HepG2 (cell line): ENCODE data around the gene NINJ2. TPM values are rescaled to one million over a fixed set of nuclear protein-coding genes. Genes with fewer than 3 reads are reported as not detected.

Source experiments
- ZBTB40 ChIP-seq, 2 experiments: fragments of 450-650 bp in 1 of 2; sonication (generic) in 1 of 2; formaldehyde crosslinking in 1 of 2; IDR thresholded peaks; 2 replicates each; pipeline versions ENCODE4 v1.6.1 to v1.8.0; 2016 to 2022; ENCODE audit warnings: antibody characterized with exemption in 1 of 2, mild to moderate bottlenecking in 1 of 2, missing genetic modification reagents in 1 of 2
- polyA plus RNA-seq, 8 experiments: library from polyadenylated mRNA; depleted of rRNA in 3 of 8; stranded (reverse) in 7 of 8; unstranded in 1 of 8; fragments of >200 nt; fragmentation: Illumina TruSeq in 4 of 8; extraction: Trizol in 4 of 8; gene quantifications; 2 replicates each; pipeline versions ENCODE4 v1.2.1 to v1.2.3, GENCODE V29; 2011 to 2016; ENCODE audit warnings: low read depth in 4 of 8, missing spikeins in 1 of 8, mixed read lengths in 1 of 8; ENCODE audit not compliant: insufficient read depth in 1 of 8
- small RNA-seq, 3 experiments: library from RNA; depleted of rRNA; stranded (forward); fragments of <200 nt; gene quantifications; one replicate each; pipeline ENCODE3, GENCODE V24; 2012; ENCODE audit warnings: low read depth in 2 of 3, low replicate concordance in 1 of 3; ENCODE audit not compliant: insufficient read length in 3 of 3, insufficient read depth in 2 of 3
- total RNA-seq, 5 experiments: library from RNA; depleted of rRNA; stranded (reverse); fragments of >200 nt; fragmentation: Illumina TruSeq; extraction: Trizol; gene quantifications; 2 replicates each; pipeline ENCODE4 v1.2.3, GENCODE V29; 2016; ENCODE audit warnings: low read depth in 1 of 5

The NINJ2 gene
- total and polyA plus RNA-seq, 2 of the 13 experiments (the other 11 are each of a cell fraction or from before 2014, with no cell fraction given), result 0.62 to 3.8 TPM

GRCh38 chr12:517538-517937, 145.7 kb downstream of the NINJ2 start (continued):
- TF ChIP-seq ZBTB40 (IDR thresholded peaks at IDR 0.05), result no peak
- no peak for TF ChIP-seq ZBTB40 (CRISPR knock-in tag; IDR thresholded peaks at IDR 0.05)

Small RNAs within 50 kb of the gene (small RNA-seq; reads per million reads assigned to genes)
- 0 reads per million in 3 experiments for gene RNU7-103P

Other genes starting within 250 kb of the NINJ2 start
- 2.9 and 4.4 TPM in 2 replicates for gene B4GALNT3, start 203.5 kb downstream of the NINJ2 start, total RNA-seq (2016; rRNA removed; fragmentation: Illumina TruSeq; extraction: Trizol)
- 3.2 and 3.3 TPM in 2 replicates for gene B4GALNT3, start 203.5 kb downstream of the NINJ2 start, polyA plus RNA-seq (2011; rRNA removed)
- gene WNK1, start 89.1 kb upstream of the NINJ2 start, total RNA-seq (2016; rRNA removed; fragmentation: Illumina TruSeq; extraction: Trizol), result 31.1 and 55.4 TPM in 2 replicates
- 54.8 and 63.6 TPM in 2 replicates for gene WNK1, start 89.1 kb upstream of the NINJ2 start, polyA plus RNA-seq (2011; rRNA removed)